Lung microvascular endothelial cell (primary cell): ENCODE results near the gene STAB1. TPM values are rescaled to one million over a fixed set of nuclear protein-coding genes. Genes with fewer than 3 reads are reported as not detected.

Source experiments
- DNase-seq, 2 donors: peaks; one replicate each; pipeline versions ENCODE4 v3.0.0 to v3.0.0-alpha.2; 2010; ENCODE audit warnings: low read depth in 2 of 2
- total RNA-seq: library from RNA; depleted of rRNA; stranded (reverse); fragments of >200 nt; gene quantifications from 2 replicates; pipeline ENCODE4 v1.2.1, GENCODE V29; 2014

Gene STAB1
- total RNA-seq, 1 donor from 2014 or later, result 224 TPM

DNA sequence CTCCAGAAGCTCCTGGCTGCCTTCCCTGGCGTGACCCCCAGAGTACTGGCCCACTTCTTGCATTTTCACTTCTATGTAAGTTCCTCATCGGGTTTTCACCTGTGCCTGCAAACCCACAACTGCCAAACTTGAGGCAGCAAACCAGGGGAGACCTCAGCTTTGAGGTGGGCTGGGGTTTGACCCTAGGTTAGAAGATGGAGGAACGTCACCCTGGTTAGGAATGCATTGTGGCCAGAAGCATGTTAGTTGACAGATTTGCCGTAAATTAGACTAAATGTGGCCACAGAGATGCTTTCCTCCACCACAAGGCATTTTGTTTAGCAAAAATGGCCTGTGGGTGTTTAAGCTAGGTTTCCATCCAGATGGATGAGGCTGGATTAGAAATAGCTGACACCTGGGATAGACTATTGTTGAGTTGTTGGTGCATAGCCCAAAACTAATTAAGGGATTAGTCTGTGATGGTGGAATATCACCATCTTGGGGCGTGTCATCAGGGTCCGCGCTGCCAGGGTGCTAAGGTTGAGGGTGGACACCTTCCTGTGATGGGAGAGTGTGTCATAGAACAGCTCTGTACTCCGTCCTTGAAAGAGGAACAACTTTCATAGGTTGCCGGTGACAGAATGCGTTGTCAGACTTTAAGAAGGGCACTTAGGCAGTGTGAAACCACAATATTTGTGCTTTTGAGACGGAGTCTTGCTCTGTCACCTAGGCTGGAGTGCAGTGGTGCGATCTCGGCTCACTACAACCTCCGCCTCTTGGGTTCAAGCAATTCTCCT lies 36.2 kb upstream of the STAB1 start:
- no peak for DNase-seq

DNA sequence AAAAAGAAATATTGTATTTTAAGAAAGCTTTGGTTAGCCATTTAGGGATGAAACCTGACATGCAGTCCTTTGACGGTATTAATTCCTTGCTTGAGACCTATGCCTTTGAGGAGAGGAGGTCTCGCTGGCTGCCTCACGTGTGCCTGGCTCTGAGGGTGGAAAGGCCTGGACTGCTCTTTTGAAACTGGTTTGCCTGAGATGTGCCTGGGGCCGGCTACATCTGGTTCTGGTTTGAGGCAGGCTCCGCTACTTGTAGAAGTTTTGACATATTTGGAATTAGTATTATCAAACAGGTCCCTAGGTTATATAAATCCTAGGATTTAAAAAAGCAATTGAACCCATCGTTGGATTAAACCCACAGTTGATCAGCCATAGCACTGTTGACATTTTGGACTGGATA lies 33.3 kb upstream of the STAB1 start:
- no peak for DNase-seq

DNA sequence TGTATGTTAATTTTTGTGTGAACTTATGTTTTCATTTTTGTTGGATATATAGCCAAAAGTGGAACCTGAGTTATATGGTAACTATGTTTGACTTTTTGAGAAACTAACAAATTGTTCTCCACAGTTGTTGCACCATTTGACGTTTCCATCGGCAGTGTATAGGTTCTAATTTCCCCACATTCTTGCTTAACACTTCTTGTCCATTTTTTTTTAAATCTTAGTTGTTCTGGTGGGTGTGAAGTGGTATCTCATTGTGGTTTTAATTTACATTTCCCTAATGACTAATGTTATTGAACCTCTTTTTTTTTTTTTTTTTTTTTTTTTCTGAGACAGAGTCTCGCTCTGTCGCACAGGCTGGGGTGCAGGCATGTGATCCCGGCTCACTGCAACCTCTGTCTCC lies 31.7 kb upstream of the STAB1 start:
- no peak for DNase-seq

DNA sequence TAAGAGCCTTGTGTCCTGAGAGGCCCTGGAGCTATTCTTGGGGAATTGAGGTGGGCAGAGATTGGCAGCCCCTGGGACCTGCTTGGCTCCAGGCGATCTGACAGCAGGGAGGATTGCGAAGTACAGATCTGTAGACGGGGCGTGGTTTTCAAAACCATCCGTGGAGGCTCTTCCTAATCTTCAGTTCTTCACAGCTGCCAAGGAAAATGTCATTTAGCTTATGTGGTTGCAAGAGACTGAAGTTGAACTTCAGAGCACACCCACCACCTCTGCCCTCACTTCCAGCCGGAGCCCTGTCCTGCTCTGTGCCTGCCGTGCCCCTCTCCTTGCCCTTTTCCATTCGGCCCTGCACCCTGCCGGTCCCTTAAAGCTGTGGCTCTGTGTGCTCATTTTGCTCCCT lies 26.8 kb upstream of the STAB1 start:
- DNase-seq, result no peak

DNA sequence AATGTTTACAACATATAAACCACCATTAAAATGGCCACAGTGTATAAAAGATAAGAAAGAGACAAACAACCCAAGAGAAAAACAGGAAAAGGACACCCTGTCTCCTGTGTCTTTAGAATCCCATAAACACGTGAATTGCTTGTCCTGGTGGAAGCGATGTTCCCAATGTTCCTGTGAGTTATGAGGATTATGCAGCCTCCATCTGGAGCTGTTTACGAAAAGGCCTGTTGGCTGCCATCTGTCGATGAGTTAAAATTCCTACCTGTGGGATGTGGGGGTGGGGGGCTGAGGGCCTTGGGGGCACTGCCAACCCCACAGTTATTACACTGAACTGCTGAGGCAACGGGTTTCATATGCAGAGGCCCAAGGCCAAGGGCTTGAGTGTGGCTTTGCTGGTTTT lies 26.1 kb upstream of the STAB1 start:
- no peak for DNase-seq

DNA sequence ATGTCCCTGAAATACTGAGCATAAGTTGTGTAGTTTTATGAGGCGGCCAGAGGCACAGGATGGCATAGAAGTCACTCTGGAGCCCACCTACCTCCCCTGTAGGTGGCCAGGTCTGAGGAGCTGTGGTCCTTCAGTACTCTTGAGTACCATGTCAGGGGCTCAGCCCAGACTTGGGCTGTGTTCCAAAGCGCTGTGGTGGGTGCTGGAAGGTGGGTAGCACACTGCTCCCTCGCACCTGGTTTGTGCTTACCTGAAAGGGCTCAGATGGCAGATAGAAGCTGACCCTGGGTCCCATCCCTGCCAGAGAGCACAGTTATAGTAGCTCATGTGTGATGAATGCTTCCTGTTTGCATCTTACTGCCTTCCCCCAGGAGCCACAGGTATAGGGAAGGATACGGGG lies 24.2 kb upstream of the STAB1 start:
- DNase-seq, result no peak

DNA sequence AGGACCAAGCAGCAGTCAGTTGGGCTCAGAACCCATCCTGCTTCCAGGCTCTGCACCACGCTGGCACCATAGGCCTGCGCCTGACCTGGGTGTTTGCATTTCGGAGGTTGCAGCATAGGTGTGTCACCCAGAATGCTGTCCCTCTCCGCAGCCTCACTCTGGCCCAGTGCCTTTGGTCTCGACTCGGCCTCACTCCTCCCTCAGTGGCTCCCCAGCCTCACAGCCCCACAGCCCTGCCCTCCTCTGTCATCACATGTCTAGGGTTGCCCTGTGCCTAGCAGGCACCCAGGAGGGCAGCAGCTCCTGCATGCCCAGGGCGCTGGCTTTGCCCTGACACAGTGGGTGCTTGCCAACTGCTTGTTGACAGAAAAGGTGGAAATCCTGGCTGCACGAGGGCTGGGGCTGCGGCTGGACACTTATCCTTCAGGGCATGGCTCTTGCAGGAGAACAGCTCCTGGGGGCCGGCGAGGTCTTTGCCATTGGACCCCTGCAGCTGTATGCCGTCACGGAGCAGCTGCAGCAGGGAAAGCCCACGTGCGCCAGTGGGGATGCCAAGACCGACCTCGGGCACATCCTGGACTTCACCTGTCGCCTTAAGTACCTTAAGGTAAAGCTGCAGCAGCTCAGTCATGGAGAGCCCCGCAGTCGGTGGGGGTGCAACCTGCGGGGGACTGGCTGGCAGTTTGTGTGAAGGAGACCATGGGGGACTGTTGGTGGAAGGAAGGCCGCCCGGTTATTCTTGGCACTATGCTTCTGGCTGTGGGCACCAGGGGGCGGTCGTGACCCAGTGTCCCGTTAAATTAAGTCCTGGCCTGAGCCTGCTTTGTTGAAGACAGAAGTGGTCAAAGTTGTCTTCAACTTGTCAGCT lies 23.5 kb upstream of the STAB1 start:
- DNase-seq, result peak; percentile 78 to 83

DNA sequence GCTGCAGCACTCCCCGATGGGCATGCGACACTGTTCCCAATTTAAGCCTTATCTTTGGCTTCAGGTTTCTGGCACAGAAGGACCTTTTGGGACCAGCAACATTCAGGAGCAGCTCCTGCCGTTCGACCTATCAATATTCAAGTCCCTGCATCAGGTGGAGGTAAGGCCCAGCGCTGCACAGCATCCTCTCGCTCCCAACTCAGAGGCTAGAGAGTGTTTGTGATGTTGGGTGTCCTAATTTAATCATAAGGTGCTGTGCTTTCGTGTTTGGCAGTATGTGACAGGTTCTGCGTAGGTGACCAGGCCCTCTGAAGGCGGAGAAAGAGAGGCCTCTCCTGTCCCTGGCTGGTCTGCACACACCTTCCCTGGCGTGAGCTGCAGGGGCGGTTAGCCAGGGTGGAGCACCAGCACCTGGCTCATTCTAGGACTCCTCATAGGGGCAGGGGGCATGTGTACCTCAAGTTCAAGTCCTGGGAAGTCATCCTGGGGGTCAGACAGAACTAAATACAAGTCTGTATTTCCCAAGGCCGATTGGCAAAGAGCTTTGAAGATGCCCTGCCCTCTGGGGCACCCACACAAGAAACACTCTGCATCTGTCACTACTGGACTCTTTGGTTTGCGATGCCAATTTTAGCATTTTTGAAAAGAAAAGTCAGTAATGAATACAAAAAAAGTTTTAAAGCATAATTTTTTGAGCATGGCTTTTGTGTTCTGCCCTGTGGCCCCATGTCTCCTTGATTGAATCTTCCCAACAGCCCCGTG lies 22.7 kb upstream of the STAB1 start:
- DNase-seq, result no peak

DNA sequence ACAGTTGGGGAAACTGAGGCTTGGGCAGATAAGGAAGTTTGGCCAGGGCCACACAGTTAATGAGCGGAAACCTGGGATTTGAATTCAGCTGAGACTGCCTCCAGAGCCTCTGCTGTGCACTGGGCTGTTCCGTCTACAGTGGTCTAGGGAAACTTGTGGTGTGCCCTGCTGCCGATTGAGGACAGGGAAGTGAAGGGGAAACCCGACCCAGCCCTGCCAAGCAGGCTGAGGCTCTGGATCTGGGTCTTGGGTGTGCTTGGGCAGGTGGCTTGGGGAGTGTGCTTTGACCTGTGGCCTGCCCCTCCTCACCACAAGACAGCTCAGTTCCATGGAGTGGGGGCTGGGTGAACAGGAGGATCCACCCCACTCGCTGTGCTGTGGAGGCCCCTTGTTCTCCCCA lies 22.1 kb upstream of the STAB1 start:
- no peak for DNase-seq

DNA sequence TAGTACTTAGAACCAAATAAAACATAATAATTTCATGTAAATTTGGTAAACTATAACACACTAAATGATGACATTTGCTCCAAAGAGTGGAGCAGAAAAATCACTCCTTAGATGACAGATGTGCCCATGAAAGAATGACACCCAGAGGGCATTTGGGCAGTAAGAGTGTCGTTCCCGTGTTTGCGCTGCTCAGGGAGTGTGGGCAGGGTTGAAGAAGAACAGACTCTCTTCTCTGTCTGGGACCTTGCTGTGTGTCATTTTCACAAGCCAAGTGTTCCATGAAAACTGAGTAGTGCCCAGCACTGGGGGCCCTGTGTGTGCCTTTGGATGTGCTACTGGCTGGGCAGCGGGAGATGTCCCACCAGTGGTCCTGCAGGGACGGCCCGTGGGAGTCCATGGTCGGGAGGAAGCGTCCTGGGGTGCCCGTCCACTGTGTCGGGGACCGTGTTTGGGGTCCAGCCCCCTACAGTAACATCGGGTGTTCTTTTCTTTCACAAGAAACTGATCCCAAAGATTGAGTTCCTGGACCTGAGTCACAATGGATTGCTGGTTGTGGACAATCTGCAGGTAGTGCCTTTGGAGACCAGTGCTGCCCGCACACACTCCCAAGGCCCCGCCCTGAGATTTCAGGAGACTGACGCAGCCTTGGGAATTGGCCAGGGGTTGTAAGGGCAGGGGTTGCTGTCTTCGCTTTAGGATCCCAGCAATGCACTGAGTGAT lies 17.9 kb upstream of the STAB1 start:
- DNase-seq, result no peak

DNA sequence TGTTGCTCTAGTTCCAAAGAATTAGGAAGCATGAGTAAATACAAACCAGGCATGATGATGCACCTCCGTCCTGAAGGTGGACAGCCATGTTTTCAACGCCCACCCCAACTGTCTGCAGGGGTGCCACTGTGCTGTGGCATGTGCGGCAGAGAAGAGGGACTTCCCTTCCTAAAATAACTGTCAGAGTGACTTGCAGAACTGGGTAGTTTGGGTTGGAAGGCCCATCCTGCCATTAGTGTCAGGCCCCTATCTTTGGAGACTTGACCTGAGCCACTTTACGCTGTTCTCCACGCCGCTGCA lies 17.4 kb upstream of the STAB1 start:
- no peak for DNase-seq

DNA sequence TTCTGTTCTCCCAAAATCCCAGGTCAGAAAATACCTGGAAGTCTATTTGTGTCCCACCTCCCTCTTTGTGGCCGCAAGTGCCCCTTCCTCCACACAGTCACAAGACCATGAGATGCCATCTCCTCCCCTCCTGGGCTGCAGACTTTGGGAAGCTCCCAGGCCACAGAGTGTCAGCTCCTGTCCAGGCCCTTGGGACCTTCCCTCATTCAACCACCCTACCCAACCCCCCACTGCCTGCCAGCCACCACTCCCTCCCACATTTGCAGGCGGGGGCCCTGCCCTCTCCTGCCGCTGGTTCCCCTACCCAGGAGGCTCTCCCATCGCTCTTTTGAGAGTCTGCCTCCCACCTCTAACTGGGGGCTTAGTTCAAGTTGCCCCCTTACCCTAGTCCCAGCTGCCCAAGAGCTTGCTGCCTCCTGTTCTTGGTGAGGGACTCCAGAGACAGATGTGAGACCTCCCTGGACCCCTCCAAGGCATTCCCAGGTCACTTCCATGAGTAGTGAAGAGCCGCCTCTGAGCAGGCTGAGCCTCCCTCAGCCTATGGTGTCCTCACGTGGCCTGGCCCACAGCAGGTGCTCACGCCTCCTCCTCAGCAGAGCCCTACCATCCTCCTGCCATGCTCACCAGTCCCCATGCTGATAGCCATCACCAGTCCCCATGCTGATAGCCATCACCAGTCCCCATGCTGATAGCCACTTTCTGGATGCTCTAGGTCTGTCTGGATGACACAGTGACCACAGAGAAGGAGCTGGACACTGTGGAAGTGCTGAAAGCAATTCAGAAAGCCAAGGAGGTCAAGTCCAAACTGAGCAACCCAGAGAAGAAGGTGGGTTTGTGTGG lies 15.9 kb upstream of the STAB1 start:
- DNase-seq, result no peak

DNA sequence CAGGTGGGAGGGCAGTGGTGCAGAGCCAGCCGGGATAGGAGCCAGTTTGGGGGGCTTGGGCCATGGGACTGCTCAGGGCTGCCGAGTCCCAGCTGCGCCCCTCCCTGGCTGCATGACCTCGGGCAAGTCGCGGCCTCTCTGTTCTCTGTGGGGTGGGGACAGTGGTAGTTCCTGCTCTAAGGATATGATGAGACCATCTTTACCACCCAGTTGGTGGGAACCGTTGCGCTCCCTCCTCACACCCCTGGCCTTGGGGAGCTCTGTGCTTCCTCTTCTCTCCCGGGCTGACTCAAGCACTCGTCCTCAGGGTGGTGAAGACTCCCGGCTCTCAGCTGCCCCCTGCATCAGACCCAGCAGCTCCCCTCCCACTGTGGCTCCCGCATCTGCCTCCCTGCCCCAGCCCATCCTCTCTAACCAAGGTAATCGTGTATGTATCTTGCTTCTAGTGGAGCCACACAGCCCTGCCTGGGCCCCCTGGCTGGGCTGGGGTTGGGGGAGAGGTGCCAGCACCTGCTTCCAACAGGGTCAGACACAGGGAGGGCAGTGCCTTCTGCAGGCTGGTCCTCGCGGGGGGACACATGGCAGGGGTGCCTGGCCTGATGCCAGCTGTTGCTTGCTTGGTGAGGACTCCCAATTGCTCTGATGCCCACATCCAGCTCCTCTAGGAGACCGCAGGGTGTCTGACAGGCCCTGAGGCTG lies 15.1 kb upstream of the STAB1 start:
- DNase-seq, result no peak

DNA sequence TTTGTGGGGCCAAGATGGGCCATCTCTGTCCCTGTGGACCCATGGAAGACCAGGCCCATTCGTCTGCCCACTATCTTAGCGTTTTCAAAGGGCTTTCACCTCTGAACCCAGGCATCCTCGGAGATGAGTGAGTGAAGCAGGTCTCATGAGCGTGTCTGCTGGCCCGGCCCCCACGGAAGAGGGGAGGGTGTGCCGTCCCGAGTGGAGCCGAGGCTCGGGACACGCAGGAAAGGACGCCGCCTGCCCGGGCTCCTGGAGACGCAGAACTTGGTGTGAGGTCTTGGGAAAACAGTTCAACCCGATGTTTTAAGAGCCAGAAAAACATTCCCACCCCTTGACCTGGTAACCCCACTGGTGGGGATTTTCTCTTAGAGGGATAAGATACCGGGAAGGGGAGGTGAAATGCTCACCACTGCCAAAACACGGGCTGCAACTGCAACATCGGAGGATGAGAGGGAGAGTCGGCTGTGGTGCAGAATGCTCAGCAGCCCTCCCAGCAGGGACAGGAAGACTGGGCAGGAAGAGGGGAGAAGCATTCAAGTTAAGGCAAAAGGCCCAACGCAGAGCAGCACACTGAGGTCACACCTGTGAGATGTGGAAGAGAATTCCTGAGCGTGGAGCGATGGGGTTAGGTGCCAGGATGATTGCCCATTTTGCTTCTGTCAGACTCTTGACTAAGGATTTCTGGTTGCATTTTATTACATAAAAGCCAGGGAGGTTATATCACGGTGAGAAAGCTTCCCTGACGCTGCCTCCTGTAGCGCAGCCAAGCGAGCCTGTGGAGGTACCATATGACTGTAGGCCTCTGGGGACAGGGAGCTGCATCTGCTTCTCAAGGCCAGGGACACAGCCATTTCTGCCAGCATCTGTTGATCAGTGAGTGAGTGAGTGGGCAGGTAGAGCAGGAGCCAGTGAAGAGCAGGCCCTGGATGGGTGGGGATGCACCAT lies 14.1 kb upstream of the STAB1 start:
- no peak for DNase-seq

DNA sequence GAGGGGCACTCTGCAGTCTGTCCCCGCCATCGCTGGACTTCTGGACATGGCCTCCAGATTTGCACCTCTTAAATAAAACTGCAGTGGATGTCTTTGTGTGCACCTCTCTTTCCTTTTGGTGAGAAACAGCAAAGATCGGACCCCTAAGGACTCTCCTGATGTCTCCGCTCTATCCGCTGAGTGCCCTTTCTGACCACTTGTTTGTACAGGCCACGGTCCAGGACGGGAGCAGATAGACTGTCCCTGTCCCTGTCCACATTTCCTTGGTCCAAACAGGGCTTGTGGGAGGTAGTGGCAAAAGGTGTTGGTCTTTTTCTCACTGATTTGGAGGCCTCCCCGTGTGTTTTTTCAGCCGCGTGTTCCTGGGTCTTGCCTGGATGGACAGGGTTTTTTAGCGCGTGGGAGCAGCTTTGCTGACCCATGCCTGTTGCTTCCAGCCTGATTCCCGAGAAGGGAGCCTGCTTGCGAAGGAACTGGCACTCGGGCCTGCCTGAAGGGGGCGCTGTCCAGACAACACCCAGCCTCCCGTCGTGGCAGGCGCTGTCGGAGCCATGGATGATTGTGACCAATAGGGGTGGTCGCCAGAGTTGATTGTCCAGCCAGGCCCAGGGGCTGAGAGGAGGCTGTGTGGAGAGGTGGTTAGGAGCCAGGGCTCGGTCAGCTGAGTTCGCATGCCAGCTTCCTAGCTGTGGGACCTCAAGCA lies 13.2 kb upstream of the STAB1 start:
- peak; percentile 52 to 57 for DNase-seq

DNA sequence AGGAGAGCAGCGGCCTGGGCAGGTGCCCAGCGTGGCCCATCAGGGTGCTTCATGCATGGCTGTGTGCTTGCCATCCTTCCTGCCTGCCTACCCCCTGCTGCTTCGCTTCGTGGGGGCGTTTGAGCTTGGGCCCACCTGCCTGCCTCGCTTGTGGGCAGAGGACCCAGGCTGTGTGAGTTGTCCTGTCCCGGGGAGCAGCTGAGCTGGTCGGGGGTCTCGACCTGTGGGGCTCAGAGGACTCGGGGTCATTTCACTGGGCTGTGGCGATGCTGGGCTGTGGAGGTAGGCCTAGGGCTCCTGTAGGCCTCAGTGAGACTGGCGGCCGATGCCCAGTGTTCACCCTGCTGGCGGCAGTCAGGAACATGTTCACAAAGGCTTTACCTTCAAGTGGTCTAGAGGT lies 12.1 kb upstream of the STAB1 start:
- no peak for DNase-seq

DNA sequence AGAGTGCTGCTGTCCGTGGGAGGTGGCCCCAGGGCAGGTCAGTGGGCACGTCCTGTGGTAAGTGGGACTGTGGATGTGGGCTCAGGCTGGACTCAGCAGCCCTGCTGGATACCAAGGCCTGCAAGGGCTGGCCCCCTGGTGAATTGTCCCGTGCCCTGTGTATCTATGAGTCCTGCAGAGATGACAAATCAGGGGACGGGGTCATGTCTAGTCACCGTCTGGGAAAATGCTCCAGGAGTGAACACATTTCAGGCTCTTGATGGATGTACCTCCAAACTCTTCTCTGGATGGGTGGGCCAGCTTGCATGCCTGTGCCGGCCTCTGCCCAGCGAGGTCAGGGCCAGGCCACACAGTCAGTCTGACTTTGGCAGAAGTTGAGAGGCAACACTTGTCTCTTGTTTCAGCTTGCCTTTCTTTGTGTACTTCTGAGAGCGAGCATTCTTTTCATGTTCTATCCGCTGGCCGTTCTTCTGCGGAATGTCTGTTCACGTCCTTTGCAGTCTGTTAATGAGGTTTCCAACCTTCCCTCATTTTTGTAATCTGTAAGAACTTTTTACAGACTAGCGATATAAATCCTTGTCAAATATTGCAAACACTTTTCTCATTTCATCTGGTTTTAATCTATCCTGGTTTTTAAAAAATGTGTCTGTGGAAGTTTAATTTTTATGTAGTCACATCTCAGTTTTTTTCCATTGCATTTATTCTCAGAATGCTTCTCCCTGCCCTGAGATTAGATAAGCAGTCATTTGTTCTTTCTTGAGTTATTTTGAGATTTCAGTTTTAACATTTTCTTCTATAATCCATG lies 11.4 kb upstream of the STAB1 start:
- DNase-seq, result no peak
